ENCODE measurements around the gene TBC1D1.

DNA sequence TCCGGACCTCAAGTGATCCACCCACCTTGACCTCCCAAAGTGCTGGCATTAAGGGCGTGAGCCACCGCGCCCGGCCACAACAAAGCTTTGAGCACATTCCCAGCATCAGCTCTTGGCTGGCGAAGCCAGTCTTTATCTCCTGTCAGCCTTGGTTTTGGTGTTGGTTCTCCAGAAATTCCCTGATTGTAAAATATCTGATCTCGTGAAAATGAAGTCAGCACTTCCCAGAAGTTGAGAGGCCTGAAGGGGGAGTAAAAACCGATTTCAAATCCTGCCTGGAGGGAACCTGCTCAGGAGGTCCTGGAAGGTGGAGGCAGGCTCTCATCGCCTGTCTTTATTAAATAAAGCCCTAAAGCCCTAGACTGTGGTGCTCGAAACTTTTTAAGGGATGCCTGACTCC lies 102.9 kb downstream of the TBC1D1 start:
- TF ChIP-seq SNAI2 (CRISPR knock-in tag; IDR thresholded peaks at IDR 0.05), result no peak
- TF ChIP-seq, protein P1, sequence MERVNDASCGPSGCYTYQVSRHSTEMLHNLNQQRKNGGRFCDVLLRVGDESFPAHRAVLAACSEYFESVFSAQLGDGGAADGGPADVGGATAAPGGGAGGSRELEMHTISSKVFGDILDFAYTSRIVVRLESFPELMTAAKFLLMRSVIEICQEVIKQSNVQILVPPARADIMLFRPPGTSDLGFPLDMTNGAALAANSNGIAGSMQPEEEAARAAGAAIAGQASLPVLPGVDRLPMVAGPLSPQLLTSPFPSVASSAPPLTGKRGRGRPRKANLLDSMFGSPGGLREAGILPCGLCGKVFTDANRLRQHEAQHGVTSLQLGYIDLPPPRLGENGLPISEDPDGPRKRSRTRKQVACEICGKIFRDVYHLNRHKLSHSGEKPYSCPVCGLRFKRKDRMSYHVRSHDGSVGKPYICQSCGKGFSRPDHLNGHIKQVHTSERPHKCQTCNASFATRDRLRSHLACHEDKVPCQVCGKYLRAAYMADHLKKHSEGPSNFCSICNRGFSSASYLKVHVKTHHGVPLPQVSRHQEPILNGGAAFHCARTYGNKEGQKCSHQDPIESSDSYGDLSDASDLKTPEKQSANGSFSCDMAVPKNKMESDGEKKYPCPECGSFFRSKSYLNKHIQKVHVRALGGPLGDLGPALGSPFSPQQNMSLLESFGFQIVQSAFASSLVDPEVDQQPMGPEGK (CRISPR knock-in tag; IDR thresholded peaks at IDR 0.05; ENCODE audit: borderline replicate concordance), result no peak
- no peak for TF ChIP-seq ZC3H10 (CRISPR knock-in tag; IDR thresholded peaks at IDR 0.05)
- no peak for TF ChIP-seq PPARA (CRISPR knock-in tag; IDR thresholded peaks at IDR 0.05; ENCODE audit: borderline replicate concordance)
- TF ChIP-seq, protein P2, sequence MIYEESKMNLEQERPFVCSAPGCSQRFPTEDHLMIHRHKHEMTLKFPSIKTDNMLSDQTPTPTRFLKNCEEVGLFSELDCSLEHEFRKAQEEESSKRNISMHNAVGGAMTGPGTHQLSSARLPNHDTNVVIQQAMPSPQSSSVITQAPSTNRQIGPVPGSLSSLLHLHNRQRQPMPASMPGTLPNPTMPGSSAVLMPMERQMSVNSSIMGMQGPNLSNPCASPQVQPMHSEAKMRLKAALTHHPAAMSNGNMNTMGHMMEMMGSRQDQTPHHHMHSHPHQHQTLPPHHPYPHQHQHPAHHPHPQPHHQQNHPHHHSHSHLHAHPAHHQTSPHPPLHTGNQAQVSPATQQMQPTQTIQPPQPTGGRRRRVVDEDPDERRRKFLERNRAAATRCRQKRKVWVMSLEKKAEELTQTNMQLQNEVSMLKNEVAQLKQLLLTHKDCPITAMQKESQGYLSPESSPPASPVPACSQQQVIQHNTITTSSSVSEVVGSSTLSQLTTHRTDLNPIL (CRISPR knock-in tag; IDR thresholded peaks at IDR 0.05; ENCODE audit: low read depth), result no peak
- no peak for TF ChIP-seq ZFP30 (CRISPR knock-in tag; IDR thresholded peaks at IDR 0.05)
- no peak for TF ChIP-seq ZNF8 (CRISPR knock-in tag; IDR thresholded peaks at IDR 0.05)
- TF ChIP-seq, protein P3, sequence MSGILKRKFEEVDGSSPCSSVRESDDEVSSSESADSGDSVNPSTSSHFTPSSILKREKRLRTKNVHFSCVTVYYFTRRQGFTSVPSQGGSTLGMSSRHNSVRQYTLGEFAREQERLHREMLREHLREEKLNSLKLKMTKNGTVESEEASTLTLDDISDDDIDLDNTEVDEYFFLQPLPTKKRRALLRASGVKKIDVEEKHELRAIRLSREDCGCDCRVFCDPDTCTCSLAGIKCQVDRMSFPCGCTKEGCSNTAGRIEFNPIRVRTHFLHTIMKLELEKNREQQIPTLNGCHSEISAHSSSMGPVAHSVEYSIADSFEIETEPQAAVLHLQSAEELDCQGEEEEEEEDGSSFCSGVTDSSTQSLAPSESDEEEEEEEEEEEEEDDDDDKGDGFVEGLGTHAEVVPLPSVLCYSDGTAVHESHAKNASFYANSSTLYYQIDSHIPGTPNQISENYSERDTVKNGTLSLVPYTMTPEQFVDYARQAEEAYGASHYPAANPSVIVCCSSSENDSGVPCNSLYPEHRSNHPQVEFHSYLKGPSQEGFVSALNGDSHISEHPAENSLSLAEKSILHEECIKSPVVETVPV (CRISPR knock-in tag; IDR thresholded peaks at IDR 0.05), result no peak
- TF ChIP-seq ARNTL (CRISPR knock-in tag; IDR thresholded peaks at IDR 0.05; ENCODE audit: borderline replicate concordance, low read depth), result no peak
- TF ChIP-seq, protein P4, sequence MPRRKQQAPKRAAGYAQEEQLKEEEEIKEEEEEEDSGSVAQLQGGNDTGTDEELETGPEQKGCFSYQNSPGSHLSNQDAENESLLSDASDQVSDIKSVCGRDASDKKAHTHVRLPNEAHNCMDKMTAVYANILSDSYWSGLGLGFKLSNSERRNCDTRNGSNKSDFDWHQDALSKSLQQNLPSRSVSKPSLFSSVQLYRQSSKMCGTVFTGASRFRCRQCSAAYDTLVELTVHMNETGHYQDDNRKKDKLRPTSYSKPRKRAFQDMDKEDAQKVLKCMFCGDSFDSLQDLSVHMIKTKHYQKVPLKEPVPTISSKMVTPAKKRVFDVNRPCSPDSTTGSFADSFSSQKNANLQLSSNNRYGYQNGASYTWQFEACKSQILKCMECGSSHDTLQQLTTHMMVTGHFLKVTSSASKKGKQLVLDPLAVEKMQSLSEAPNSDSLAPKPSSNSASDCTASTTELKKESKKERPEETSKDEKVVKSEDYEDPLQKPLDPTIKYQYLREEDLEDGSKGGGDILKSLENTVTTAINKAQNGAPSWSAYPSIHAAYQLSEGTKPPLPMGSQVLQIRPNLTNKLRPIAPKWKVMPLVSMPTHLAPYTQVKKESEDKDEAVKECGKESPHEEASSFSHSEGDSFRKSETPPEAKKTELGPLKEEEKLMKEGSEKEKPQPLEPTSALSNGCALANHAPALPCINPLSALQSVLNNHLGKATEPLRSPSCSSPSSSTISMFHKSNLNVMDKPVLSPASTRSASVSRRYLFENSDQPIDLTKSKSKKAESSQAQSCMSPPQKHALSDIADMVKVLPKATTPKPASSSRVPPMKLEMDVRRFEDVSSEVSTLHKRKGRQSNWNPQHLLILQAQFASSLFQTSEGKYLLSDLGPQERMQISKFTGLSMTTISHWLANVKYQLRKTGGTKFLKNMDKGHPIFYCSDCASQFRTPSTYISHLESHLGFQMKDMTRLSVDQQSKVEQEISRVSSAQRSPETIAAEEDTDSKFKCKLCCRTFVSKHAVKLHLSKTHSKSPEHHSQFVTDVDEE (CRISPR knock-in tag; IDR thresholded peaks at IDR 0.05), result no peak
- TF ChIP-seq OSR1 (CRISPR knock-in tag; IDR thresholded peaks at IDR 0.05), result no peak
- no peak for TF ChIP-seq ZFP3 (CRISPR knock-in tag; IDR thresholded peaks at IDR 0.05)
